Uterus (tissue), 2 donors: ENCODE data around the gene YIF1B.

Experiments used
- CTCF ChIP-seq, 4 experiments: fragments of 200-600 bp in 2 of 4; fragments of 450-650 bp in 2 of 4; sonication (generic) in 2 of 4; IDR thresholded peaks; one replicate each; pipeline ENCODE4 v1.5.1; 2016 to 2019; ENCODE audit warnings: antibody characterized with exemption in 4 of 4, mild to moderate bottlenecking in 2 of 4, moderate library complexity in 1 of 4
- POLR2A ChIP-seq, 2 donors: fragments of 450-650 bp; IDR thresholded peaks; one replicate each; pipeline ENCODE4 v1.6.1; 2016; ENCODE audit warnings: antibody characterized with exemption in 2 of 2, mild to moderate bottlenecking in 1 of 2, moderate library complexity in 1 of 2

DNA sequence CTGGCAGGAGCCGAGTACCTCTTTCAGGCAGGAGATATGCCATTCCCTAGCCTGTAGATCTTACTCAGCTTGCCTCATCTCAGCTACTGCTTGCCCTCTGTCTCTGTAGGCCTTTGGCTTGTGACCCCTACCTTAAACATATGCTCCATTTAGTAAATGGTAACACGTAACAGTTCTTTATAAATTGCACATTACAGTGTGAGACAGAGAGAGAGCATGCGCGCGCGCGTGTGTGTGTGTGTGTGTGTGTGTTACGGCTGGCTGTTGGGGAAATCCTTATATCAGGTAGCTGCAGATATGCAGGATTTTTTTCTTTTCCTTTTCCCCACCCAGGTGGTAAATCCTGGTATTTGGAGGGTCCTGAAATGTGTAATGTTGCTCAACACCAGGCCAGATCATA, 47.2 kb downstream of the YIF1B start:
- TF ChIP-seq CTCF (IDR thresholded peaks at IDR 0.05) (no peak), POLR2A (IDR thresholded peaks at IDR 0.05) (no peak)
